DMS 273 (cell line): Measurements from ENCODE around the gene KLHL22.
A peak's percentile ranks its signal among the peaks of the same experiment; 100 is the strongest.
"Not testable (repeated sequence)": the region's sequence is repeated elsewhere in the genome, so short reads cannot be mapped to it uniquely, and the experiment has no call there.

Experiments used
- DNase-seq: peaks from one replicate; lab custom pipeline; 2025; ENCODE audit not compliant: unreplicated experiment; lab: John Stamatoyannopoulos, UW

Gene KLHL22

DNA sequence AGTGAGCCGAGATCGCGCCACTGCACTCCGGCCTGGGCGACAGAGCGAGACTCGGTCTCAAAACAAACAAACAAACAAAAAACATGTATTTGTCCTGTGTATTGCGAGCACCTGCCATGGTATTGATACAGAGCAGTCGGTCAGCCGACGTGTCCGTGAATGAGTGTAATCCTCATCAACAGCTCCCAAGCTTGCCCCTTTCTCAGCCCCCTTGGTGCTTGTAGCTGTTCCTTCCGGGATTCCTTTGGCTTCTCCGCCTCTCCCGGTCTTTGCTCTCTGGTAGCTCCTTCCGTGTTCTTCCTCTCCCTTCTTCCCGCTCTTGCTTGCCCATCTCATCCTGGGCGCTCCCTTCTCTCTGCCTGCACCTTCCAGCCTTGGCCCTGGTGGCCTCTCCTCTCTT lies 90.7 kb downstream of the KLHL22 start:
- no peak for DNase-seq

DNA sequence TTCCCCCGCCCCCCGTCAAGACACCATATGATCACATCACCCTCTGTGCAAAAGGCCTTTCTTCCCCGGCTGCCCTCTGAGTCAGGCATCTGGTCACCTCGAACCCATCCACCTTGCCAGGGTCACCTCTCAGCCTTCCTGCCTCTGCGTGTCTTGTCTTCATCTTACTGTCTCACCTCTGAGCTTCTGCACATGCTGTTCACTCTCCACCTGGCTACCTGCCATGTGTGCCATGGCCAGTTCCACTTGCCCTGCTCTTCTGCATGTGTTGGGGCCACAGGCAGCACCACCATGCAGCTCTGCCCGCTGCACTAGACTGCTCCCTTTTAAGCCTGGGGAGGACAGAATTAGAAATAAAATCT lies 91.8 kb downstream of the KLHL22 start:
- no peak for DNase-seq

DNA sequence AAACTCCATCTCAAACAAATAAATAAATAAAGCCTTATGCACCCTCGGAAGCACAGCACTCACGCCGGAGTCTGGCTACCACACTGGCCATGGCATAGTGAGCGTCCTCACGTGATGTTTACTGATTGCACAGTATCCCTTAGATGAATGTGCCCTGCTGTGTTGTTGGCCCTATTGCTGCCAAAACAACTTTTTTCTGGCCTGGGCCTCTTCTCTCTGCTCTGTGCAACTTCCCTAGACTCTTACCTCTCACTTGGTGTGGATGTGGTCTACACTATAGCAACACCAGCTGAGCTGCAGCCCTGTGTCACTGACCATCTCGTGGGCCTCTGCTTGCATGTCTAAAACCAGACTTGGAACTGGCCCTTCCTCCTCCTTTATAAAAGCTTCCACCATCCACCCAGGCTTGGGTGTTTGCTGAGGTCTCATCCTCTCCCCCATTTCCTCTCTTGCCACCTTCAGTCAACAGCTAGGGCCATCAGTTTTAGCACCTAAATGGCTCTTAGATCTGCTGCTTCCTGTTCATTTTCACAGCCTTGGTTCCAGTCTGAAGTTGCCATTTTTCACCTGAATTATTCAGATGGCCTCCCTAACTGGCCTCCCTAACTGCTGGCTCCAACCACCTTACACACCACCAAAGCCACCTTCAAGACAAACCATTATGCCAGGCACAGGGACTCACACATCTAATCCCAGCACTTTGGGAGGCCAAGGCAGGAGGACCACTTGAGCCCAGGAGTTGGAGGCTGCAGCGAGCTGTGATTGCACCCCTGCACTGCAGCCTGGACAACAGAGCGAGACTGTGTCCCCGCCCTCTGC lies 92.4 kb downstream of the KLHL22 start:
- DNase-seq, result no peak

DNA sequence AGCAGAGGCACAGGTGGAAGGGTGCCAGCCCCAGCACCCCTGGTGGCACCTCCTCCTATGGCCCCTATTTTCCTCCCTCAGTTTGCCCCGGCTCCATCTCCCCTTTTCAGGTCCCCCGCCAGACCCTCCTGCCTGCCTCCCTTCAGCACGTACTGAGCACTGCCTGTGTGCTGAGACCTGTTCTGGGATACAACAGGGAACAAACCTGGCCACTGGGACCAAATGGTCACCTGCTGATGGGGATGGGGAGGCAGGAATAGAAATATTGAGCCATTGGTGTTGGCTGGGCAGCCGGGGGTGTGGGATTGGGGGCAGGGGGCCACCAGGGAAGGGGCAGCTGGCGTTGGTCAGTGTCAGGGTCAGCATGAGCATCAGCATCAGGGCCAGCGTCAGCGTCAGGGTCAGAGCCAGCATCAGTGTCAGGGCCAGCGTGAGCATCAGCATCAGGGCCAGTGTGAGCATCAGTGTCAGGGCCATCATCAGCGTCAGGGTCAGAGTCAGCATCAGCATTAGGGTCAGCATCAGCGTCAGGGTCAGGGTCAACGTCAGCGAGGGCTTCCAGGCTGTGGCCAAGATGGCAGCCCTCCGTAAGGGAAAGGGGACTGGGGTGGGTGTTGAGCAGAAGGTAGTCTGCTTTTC lies 94.1 kb downstream of the KLHL22 start:
- no peak for DNase-seq

DNA sequence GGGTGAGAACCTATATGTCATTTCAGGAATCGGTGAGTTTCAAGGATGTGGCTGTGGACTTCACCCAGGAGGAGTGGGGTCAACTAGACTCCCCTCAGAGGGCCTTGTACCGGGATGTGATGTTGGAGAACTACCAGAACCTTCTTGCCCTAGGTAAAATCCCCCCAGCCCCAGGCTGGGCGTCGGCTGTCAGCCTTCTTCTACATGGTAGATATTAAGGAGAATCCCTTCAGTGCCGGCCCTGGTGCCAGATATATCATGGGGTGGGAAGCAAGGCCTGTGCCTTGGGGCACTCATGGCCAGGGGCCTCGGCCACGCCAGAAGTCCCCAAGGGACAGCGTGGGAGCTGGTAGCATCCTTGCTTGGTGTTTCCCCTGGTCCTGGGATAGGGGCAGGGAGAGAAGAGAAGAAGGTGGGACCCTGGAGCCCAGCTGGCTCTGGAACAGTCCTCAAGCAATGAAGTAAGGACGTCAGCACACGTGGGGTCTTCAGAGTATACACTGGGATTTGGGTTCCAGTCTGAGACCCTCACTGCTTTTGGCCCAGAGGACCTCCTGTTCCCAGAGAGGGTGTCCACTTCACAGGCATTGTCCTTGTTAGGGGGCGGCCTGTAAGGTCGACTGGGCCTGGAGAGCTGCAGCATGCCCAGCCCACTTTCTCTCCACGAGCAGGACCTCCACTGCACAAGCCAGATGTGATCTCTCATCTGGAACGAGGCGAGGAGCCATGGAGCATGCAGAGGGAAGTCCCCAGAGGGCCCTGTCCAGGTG lies 94.8 kb downstream of the KLHL22 start:
- no peak for DNase-seq

DNA sequence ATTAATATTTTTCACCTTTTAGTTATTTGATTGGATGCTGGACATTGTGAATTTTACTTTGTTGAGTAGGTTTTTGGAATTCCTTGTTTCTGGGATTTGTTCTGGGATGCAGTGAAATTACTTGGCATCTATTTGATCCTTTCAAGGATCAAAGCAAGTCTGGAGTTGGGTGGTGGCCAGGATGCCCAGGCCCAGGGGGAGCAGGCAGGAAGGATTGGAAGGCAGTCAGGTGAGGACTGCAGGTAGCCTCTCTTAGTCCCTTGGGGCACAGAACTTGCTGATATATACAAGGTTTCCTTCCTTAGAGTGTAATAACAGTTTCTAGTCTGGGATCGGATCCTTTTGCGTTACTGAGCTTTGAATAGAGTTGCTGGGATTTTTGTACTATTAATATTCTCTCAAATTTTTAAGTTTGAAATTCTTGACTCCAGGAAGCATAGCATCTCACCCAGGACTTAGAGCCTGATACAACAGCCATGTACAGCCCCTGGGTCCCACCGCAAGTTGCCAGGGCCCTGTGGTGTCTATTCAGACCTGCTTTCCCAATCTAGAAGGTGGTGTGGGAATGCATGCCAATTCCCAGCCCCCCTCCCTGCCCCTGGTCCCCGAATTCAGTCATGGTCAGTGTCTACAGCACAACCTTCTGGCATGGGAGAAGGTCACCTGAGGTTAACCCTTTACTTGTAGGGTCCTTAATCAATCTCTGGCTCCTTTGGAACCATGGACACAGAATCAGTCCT lies 95.6 kb downstream of the KLHL22 start:
- no peak for DNase-seq

DNA sequence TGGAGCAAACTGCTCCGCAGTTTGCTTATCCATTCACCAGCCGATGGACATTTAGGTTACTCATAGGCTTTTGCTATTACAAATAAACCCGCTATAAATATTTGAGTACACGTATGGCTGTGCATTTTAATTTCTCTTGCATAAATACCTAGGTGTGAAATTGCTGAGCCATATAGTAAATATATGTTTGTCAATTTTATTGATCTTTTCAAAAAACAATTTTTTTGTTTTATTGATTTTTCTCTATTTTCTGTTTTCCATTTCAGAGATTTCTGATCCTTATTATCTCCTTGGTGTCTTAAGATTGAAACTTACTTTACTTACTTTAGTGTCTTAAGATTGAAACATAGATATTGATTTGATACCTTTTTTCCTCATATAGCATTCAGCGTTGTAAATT lies 97.2 kb downstream of the KLHL22 start:
- DNase-seq, result no peak

DNA sequence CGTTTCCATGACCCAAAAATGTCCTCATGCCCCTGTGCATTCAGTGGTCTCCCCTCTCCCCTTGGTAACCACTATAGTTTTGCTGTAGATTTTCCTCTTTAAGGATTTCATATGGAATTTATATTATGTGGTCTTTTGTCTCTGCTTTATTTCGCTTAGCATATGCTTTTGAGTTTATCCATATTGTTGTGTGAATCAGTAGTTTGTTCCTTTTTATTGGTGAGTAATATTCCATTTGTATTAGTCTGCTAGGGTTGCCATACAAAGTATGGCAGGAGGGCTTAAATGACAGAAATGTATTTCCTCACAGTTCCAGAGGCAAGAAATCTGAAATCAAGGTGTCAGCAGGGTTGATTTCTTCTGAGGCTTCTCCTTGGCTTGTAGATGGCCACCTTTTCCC lies 98.1 kb downstream of the KLHL22 start:
- no peak for DNase-seq

DNA sequence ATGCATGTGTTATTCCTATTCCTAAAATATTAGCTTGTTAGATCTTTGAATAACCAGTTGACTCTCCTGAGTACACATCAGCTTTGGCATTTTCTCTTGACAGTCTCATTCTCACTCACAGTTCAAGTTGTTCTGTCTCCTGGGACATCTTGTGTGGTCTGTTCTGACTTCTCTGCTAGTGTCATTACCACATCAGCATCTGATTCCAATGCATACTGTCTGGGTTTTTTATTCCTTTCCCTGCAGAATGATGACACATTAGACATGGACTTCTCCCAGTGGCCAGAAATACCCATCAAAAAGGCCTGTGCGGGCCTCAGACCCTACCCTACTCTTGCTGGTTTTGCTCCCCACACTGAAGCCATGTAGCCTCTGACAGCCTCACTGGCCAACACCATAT lies 99.0 kb downstream of the KLHL22 start:
- no peak for DNase-seq

DNA sequence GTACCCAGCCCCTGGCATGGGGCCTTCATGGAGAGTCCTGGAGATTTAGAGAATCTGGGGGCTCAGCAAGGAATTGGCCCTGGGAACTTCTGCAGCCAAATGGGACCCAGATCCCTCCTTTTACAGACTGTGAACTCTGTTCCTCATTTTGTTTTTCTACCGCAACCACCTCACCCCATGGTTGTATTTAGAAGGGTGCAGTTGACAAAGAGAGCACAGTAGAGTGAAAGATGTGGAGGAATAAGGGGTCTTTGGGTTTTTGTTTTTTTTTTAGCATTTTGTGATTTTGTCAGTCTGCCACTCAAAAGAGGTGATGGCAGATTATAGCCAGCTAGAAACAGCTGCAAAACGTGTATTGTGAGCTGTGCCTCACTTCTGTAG lies 99.7 kb downstream of the KLHL22 start:
- no peak for DNase-seq

DNA sequence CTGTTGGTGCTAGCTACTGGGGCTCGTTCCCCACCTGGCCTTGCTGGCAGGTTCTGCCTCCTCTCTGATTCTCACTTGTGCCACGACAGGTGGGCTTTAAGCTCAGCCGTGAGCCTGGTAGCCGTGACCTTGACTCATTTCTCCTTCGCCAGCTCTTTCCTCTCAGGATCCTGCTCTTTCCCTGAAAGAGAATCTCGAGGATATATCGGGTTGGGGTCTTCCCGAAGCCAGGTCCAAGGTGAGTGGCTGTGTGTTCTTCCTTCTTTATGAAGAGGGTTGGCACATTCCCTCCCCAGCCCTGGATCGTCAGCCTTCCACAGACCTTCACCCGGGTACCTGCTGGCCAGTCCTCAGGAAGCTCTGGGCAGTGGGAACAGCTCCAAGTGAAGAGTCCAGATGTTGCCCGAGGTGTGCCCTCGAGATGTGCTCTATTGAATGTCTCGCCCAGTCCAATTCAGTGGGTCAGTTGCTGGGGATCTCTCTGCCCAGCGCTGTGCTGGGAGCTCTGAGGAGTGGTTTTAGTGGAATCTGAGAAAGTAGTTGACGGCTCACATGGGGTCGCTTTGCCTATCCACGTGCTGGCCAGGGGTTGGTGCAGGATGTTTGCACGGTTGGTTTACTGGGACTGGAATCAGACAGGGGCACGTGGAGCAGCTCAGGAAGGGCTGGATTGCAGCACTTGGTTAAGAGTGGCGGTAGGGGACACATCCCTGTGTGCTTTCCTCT lies 100.3 kb downstream of the KLHL22 start:
- no peak for DNase-seq

DNA sequence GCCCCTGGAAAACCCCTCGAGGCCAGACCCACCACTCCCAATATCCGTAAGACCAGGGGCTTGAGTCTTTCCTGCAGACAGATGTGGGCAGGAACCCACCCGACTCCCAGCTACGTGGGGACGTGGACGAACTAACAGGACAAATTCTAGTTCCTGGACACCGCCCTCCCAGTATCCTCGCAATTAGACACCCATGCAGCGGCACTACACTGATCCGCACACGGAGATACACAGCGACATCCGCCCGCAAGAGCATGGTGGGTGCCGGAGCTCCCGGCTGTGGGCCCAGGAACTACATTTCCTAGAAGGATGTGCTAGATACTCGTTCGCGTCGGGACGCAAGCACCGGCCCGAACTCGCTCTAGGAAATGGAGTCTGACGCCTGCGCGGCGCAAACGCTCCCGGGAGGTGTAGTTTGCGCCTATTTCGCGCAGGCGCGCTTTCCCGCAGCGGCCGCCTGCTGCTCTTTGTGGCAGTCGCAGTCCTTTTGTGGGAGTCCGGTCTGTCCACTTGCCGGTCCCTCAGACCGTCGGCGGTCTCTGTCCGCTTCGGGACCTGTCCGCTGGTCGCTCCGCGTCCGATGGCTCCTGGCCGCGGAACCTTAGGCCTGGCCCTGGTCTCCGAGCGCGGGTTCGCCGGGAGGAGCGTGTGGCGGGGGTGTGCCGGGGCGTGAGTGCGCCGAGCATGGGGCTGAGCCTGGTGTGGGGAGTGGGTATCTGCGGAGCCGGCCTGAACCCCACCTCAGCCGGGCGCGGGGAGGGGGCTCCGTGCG lies 101.7 kb downstream of the KLHL22 start, which contains the start of gene ZNF74:
ZNF74 (plus strand) TSS at position 447 of the 772 bp plus-strand sequence. CDS start 478 bp downstream, outside the sequence.
- DNase-seq, result peak; percentile 95

DNA sequence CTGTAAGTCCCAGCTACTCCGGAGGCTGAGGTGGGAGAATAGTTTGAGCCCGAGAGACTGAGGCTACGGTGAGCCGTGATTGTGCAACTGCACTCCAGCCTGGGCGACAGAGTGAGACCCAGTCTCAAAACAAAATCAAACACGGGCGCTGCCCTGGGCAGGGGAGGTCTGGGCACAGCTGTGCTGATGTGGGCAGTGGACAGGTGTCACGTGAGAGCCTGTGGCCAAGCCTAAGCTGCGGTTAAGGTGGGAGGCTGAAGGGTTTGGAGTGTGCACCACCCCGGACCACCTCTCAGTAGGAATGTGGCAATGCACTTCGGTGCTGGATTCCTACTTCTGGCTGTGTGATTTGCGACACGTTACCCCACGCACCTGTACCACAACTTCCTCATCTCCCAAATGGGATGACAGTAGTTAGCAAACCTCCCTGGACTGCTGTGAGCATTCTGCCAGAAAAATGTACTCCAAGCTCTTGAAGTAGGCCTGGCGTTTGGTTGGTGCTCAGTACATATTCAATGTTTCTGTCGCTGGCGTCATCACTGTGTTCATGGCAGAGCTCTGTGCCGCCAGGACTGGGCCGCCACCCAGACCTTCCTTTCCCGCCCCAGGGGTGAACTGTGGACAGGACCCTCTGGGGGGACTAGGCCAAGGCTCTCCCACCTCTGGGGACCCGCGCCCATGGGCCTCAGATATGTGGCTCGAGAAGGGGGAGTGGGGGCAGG lies 102.5 kb downstream of the KLHL22 start:
- no peak for DNase-seq

DNA sequence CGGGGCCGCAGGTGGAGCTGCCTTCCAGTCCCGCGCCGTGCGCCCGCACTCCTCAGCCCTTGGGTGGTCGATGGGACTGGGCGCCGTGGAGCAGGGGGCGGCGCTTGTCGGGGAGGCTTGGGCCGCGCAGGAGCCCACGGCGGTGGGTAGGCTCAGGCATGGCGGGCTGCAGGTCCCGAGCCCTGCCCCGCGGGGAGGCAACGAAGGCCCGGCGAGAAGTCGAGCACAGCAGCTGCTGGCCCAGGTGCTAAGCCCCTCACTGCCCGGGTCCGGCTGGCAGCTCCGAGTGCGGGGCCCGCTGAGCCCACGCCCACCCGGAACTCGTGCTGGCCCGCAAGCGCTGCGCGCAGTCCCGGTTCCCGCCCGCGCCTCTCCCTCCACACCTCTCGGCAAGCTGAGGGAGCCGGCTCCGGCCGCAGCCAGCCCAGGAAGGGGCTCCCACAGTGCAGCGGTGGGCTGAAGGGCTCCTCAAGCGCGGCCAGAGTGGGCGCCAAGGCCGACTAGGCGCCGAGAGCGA lies 103.2 kb downstream of the KLHL22 start:
- not testable (repeated sequence) for DNase-seq
